T-helper 1 cell treated with Interleukin-12 subunit alpha and Interleukin-12 subunit beta and Interleukin-4 antibody, amounts not matched to agents 30 ng/mL and 1 ng/mL, for 36 hours (primary cell): ENCODE data around the gene TBC1D22A. TPM values are rescaled to one million over a fixed set of nuclear protein-coding genes. Genes with fewer than 3 reads are reported as not detected.
"Not testable (repeated sequence)": the region's sequence is repeated elsewhere in the genome, so short reads cannot be mapped to it uniquely, and the experiment has no call there.

ENCODE experiments used
- intact Hi-C: fragments of 100-400 bp; cut with micrococcal nuclease; formaldehyde crosslinking; loops from one replicate; pipeline ENCODE4 v1.15.1; 2024
- total RNA-seq: library from RNA; stranded (reverse); gene quantifications from 2 replicates; pipeline ENCODE4 v1.2.3, GENCODE V29; 2022

Gene TBC1D22A
- total RNA-seq, 1 donor from 2014 or later = 39.3 TPM

- intact Hi-C loops = no loop called here
Measured at GRCh38 chr22:46770151-46770641, 7.7 kb downstream of the TBC1D22A start.

- intact Hi-C loops = no loop called here
Measured at GRCh38 chr22:46770726-46771125, 8.3 kb downstream of the TBC1D22A start.

GRCh38 chr22:46773076-46773475, 10.6 kb downstream of the TBC1D22A start:
- intact Hi-C loops = no loop called here

- intact Hi-C loops = loop anchor here (2.0 kb wide), 1 partner anchor 16 kb away; no protein-coding TSS in a partner anchor
Measured at GRCh38 chr22:46774253-46774979, 12.0 kb downstream of the TBC1D22A start.

GRCh38 chr22:46774980-46775849, 12.8 kb downstream of the TBC1D22A start:
- intact Hi-C loops = loop anchor here (2.0 kb wide), 1 partner anchor 16 kb away; no protein-coding TSS in a partner anchor

GRCh38 chr22:46775850-46776826, 13.7 kb downstream of the TBC1D22A start:
- intact Hi-C loops = loop anchor here (2.0 kb wide), 1 partner anchor 15 kb away; no protein-coding TSS in a partner anchor

- intact Hi-C loops = no loop called here
Measured at GRCh38 chr22:46776876-46777608, 14.6 kb downstream of the TBC1D22A start.

- intact Hi-C loops = no loop called here
Measured at GRCh38 chr22:46777609-46777970, 15.1 kb downstream of the TBC1D22A start.

GRCh38 chr22:46779023-46779422, 16.6 kb downstream of the TBC1D22A start:
- intact Hi-C loops = no loop called here

GRCh38 chr22:46779651-46780050, 17.2 kb downstream of the TBC1D22A start:
- intact Hi-C loops = no loop called here

- intact Hi-C loops = no loop called here
Measured at GRCh38 chr22:46780453-46780852, 18.0 kb downstream of the TBC1D22A start.

- intact Hi-C loops = no loop called here
Measured at GRCh38 chr22:46781291-46781690, 18.8 kb downstream of the TBC1D22A start.

GRCh38 chr22:46782200-46782599, 19.8 kb downstream of the TBC1D22A start:
- intact Hi-C loops = not testable (repeated sequence)

GRCh38 chr22:46783721-46784120, 21.3 kb downstream of the TBC1D22A start:
- intact Hi-C loops = no loop called here

- intact Hi-C loops = no loop called here
Measured at GRCh38 chr22:46788441-46789172, 26.2 kb downstream of the TBC1D22A start.

GRCh38 chr22:46789992-46790391, 27.5 kb downstream of the TBC1D22A start:
- intact Hi-C loops = loop anchor here (2.0 to 5.0 kb wide), 2 partner anchors 15 to 178 kb away; no protein-coding TSS in a partner anchor

GRCh38 chr22:46791201-46791731, 28.8 kb downstream of the TBC1D22A start:
- intact Hi-C loops = loop anchor here (1.0 to 5.0 kb wide), 5 partner anchors 12 to 179 kb away; partner anchors contain the start of genes CERK and TBC1D22A

- intact Hi-C loops = loop anchor here (5.0 kb wide), 1 partner anchor 180 kb away; no protein-coding TSS in a partner anchor
Measured at GRCh38 chr22:46792061-46792796, 29.8 kb downstream of the TBC1D22A start.
